GM12873 (cell line): ENCODE data around the gene CASP2.

Source experiments
- TF ChIP-seq, protein P1 (sequence below): IDR thresholded peaks from 2 replicates; pipeline ENCODE4 v1.5.1; 2012; ENCODE audit warnings: low read depth, mild to moderate bottlenecking, moderate library complexity, low read length, control low read depth; ENCODE audit not compliant: insufficient read depth; ENCODE audit errors: missing control alignments

CASP2 gene

DNA sequence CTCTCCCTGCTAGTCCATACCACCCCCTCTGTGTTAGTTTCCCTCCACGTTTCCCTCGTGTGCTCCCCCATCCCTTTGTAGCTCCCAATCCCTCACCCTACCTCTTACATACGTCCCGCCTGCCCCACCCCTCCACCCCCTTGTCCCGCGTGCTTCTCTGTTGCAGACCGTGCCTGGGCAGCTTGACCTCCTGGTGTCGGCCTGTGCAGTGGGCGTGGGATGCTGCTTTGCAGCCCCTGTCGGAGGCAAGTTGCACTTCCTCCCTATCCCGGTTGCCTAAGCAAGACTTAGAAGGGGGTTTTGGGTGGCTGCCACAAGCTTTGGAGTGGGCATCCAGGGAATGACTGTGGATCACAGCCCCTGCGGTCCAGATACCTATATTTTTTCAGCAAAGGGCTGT, 35.5 kb downstream of the CASP2 start:
- TF ChIP-seq, protein P1, sequence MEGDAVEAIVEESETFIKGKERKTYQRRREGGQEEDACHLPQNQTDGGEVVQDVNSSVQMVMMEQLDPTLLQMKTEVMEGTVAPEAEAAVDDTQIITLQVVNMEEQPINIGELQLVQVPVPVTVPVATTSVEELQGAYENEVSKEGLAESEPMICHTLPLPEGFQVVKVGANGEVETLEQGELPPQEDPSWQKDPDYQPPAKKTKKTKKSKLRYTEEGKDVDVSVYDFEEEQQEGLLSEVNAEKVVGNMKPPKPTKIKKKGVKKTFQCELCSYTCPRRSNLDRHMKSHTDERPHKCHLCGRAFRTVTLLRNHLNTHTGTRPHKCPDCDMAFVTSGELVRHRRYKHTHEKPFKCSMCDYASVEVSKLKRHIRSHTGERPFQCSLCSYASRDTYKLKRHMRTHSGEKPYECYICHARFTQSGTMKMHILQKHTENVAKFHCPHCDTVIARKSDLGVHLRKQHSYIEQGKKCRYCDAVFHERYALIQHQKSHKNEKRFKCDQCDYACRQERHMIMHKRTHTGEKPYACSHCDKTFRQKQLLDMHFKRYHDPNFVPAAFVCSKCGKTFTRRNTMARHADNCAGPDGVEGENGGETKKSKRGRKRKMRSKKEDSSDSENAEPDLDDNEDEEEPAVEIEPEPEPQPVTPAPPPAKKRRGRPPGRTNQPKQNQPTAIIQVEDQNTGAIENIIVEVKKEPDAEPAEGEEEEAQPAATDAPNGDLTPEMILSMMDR = no peak

DNA sequence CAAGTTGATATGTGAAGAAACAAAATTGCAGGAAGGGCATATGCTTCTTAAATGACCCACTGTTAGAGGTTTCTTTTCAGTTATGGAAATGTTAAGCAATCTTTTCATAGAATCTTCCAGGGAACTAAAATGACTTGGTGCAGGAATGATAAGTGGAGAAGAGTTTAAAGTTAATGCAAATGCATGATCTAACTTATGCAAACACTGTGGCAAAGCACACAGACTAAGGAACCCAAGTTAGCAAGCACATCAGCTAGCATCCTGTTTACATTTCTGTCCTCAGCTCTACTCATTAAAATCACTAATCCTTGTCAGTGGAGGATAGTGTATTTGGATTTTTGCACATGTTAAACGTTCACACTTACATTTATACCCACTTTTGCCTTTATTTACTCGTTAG, 37.1 kb downstream of the CASP2 start:
- TF ChIP-seq, protein P1 = no peak

- TF ChIP-seq, protein P1 = no peak
Measured at GRCh38 chr7:143327903-143328302, 39.8 kb downstream of the CASP2 start.

GRCh38 chr7:143329471-143330170, 41.5 kb downstream of the CASP2 start:
- TF ChIP-seq, protein P1 = no peak

DNA sequence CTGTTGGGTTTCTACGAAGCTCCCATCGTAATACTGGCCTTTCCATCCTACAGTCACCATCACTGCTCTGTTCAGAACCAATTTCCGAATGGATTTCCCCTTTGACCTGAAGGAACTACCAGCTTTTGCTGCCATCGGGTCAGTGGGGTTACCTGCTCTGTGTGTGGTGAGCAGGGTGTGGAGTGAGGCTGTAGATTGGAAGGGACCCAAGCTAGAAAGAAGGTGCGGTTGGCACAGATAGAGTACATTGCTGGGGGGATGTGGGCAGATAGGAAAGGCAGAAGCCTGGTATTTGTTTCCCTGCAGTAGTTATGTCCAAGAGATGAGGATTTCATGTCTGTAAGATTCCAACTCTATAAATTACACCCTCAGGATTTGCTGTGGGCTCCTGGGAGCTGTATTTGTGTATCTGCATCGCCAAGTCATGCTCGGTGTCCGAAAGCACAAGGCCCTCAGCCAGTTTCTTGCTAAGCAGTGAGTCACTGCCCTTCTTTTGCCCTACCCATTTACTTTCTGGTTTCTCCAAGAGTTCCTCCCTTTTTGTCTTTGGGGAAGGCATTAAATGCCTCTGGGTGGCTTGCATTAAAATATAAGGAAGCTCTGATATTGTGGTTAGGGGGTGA, 43.1 kb downstream of the CASP2 start:
- TF ChIP-seq, protein P1 = no peak

- TF ChIP-seq, protein P1 = no peak
Measured at GRCh38 chr7:143334244-143334643, 46.1 kb downstream of the CASP2 start.

DNA sequence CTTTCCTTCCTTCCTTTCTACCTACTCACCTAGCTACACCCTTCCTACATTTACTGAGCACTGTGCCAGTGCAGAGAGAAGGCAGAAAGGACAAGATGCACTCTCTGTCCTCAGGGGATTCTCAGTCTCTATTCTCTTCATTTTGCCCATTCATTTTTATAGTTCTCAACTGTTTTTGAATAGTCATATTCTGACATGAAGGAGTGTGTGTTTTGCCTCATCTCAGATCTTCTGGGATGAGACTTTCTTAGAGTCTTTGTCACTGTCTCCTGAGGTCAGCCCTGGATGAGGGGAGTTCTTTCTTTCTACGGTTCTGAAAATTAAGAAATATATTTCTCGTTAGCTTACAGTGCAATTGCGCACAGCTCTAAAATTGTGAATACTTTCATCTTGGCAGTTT, 49.1 kb downstream of the CASP2 start:
- TF ChIP-seq, protein P1 = no peak
